AG04449 (cell line): Measurements from ENCODE around the gene EPB41L4B.

ENCODE experiments used
- CTCF ChIA-PET: fragments of 350-600 bp; formaldehyde crosslinking; extraction: SDS; loops from one replicate; lab custom pipeline; 2021; ENCODE audit warnings: antibody characterized with exemption; lab: Yijun Ruan, JAX
- POLR2A ChIA-PET: fragments of 400-600, 350-600 bp; formaldehyde crosslinking; extraction: SDS; loops from one replicate; lab custom pipeline; 2020; ENCODE audit warnings: antibody characterized with exemption, inconsistent platforms; lab: Yijun Ruan, JAX
- DNase-seq: peaks from one replicate; pipeline ENCODE4 v3.0.0-alpha.2; 2010; ENCODE audit warnings: low read depth, low spot score
- H3K4me3 ChIP-seq: 2 replicates; pipeline ENCODE4 v1.5.1; 2011; ENCODE audit warnings: low read depth, mild to moderate bottlenecking, control low read depth, low read length
- TF ChIP-seq, protein P1 (sequence below): IDR thresholded peaks from one replicate; pipeline ENCODE4 v1.5.1; 2011; ENCODE audit warnings: mild to moderate bottlenecking, moderate library complexity, low read length, control low read depth, inconsistent platforms; ENCODE audit not compliant: insufficient read depth; ENCODE audit errors: missing control alignments

EPB41L4B gene

DNA sequence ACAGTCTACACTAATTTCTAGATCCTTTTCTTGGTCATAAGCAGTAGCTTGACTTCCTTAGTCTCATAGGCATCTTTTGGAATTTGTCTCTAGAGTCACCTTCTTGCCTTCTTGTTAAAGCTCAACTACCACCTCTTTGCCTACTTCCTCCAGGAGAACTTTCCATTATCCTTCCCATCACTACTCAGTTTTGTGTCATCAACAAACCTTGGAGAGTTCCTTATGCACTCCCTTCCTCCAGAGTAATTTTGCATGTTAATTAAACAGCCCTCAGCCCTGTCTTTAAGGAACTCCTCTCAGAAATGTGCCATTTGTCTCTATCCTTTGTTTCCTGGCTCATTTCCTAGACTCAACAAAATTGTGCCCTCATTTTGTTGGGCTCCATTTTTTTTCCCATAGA lies 4.2 kb upstream of the EPB41L4B start:
- CTCF ChIA-PET = no interaction called here
- POLR2A ChIA-PET = no interaction called here
- TF ChIP-seq, protein P1, sequence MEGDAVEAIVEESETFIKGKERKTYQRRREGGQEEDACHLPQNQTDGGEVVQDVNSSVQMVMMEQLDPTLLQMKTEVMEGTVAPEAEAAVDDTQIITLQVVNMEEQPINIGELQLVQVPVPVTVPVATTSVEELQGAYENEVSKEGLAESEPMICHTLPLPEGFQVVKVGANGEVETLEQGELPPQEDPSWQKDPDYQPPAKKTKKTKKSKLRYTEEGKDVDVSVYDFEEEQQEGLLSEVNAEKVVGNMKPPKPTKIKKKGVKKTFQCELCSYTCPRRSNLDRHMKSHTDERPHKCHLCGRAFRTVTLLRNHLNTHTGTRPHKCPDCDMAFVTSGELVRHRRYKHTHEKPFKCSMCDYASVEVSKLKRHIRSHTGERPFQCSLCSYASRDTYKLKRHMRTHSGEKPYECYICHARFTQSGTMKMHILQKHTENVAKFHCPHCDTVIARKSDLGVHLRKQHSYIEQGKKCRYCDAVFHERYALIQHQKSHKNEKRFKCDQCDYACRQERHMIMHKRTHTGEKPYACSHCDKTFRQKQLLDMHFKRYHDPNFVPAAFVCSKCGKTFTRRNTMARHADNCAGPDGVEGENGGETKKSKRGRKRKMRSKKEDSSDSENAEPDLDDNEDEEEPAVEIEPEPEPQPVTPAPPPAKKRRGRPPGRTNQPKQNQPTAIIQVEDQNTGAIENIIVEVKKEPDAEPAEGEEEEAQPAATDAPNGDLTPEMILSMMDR = no peak
- no peak overlapping the region for H3K4me3 ChIP-seq
- DNase-seq = no peak

DNA sequence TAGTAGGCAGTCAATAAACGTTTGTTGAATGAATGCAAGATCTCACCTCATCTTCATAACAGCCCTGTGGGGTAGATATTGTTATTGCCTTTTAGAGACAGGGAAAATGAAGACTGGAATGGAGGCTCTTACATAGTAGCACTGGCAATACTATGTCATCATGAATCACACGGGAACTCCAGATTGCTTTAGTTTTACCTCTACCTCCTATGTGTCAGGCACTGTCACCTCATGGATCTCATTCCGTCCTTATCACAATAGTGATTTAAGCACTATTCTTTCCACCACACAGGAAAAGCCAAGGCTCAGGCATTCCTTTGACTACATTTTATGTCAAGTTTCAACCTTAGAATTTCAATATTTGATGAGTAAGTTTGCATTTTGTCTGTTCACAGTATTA lies 2.9 kb upstream of the EPB41L4B start:
- ChIA-PET POLR2A (no interaction called here), CTCF (no interaction called here)
- TF ChIP-seq, protein P1 = no peak
- H3K4me3 ChIP-seq = no peak overlapping the region
- DNase-seq = no peak

DNA sequence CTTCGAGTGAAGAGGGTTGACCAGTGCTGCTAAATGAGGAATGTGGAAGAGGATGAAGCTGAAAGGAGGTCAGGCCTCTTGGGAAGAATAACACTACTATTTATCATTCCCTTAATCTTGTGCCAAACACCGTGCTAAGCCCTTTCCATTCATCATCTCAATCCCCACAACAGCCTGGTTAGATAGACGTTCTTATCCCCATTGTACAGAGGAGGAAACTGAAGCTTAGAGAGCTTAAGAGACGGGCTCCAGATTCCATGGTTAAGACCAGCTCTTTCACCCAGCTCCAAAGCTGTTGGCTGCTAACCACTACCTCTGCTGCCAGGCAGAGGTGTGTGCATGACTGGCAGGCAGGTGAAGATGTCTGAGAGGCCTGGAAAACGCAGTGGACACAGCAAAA lies 868 bp upstream of the EPB41L4B start:
- POLR2A ChIA-PET = no interaction called here
- CTCF ChIA-PET = interaction anchor here (0.6 to 2.4 kb wide), 23 partner anchors 9 to 432 kb away, joined by 3 to 15 read pairs (median 4); no protein-coding TSS in a partner anchor
- no peak for DNase-seq
- TF ChIP-seq, protein P1 = no peak
- no peak overlapping the region for H3K4me3 ChIP-seq

DNA sequence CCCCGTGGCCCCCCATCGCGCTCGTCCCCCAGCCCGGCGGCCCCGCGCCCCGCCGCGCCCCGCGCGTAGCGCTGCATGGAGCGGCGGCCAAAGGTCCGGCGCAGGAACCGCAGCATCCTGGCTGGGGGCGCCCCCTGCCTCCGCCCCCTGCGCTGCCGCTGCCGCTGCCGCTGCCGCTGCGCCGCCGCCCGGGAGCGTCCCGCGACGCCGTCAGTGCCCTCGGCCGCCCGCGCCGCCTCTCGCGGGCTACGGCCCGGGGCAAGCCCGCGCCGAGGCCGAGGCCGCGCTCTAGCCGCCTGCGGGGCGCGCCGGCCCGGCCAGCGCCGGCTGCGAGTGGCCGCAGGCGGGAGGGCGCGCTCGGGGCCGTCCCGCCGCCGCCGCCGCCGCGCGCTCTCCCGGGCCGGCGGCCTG lies 523 bp downstream of the EPB41L4B start:
- peak overlapping the region; percentile 54 for H3K4me3 ChIP-seq
- POLR2A ChIA-PET = no interaction called here
- TF ChIP-seq, protein P1 = no peak
- CTCF ChIA-PET = interaction anchor here (1.4 kb wide), 1 partner anchor 431 kb away, joined by 5 read pairs; no protein-coding TSS in a partner anchor
- DNase-seq = no peak

DNA sequence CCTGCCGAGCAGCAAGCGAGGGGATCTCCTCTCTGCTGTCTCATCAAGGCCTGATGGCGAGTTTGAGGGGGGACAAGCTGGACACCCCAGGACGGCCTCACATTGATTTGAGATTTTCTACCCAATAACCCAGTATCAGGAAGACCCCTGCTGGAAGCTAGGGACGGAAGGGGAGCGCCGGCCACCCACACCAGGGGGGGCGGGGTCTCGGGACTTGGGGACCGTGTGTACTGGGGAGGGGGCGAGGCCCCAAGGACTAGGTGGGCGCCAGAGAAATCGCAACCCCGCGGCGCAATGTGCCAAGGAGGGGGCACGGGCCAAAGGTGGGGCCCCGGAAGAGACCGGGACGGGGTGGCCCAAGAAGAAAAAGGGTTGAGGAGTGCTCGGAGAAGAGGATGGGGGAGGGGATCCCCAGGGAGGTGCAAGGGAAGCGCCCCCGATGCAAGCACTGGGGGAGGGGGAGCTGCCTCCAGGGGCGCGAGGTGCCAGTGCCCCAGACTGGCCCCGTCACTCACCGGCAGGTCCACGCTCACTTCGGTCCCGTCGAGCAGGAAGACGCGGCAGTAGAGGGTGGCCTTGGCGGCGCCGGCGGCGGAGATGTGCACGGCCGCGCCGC lies 1.1 kb downstream of the EPB41L4B start:
- no peak for DNase-seq
- CTCF ChIA-PET = interaction anchor here (0.8 to 1.4 kb wide), 3 partner anchors 67 to 430 kb away, joined by 4 to 5 read pairs (median 4); no protein-coding TSS in a partner anchor
- TF ChIP-seq, protein P1 = no peak

DNA sequence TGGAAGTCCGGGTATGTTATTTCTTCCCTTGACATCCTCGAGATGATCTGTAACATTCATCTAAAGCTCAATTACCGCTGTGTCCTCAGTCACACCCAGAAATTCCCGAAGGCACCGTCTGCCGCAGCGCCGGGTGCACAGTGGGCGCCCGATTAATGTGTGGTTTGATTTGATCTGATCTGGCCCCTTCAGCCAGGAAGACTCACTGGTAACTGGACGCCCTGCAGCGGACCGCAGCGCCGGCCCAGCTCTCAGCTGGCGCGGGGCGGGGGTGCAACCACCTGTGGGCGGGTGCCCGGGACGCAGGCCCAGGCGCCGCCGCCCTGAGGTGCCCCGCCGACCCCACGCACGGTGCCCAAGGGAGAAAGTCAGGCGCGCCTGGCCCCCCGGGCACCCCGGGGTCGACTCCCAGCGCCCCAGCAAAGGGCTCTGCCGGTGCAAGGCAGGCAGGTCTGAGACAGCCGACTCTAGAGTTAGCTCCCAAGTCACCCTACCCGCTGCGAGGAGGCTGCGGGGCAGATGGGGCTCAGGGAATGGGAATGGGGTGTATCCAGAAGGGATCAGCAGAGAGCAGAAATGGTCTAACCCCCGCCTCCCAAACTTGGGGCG lies 1.7 kb downstream of the EPB41L4B start:
- peak overlapping the region; percentile 23 for H3K4me3 ChIP-seq
- POLR2A ChIA-PET = interaction anchor here (0.7 kb wide), 1 partner anchor 199 kb away, joined by 3 read pairs; no protein-coding TSS in a partner anchor
- CTCF ChIA-PET = interaction anchor here (0.8 to 1.4 kb wide), 7 partner anchors 67 to 430 kb away, joined by 3 to 5 read pairs (median 3); no protein-coding TSS in a partner anchor
- DNase-seq = no peak
- TF ChIP-seq, protein P1 = no peak

More for the DNA sequence above, 1.1 kb downstream of the EPB41L4B start:
- POLR2A ChIA-PET = interaction anchor here (0.7 kb wide), 1 partner anchor 200 kb away, joined by 3 read pairs; no protein-coding TSS in a partner anchor
- H3K4me3 ChIP-seq = peak overlapping the region; percentile 54
